ENCODE data around the gene BCL11A.

Gene BCL11A

DNA sequence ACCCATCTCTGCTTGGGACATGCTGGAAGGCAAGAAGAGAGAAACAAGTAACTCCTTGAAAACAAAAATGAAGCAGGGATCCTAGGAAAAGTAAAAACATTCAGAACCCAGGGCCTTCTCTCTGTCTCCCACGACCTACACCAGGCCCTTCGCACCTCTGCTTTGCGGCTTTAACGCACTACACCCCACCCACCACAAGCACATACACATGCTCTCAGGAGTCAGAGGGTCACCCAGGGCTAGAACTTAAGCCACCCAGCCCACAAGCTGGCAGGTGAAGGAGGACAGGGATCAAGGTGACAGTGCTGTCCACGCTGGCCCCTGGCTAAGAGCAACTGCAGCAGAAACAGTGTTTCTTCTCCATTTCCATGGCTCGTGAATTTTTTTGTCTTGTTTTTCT, 72.2 kb downstream of the BCL11A start:
- H3K27me3 ChIP-seq (replicated peaks; ENCODE audit: control insufficient read depth, insufficient read depth, low read length, poor library complexity, severe bottlenecking) = no peaks in the 10 kb centered on the region
- H3K27ac ChIP-seq (ENCODE audit: insufficient read depth, low read length, poor library complexity, severe bottlenecking) = no peak overlapping the region
- no peaks in the 10 kb centered on the region for H3K36me3 ChIP-seq (ENCODE audit: control insufficient read depth, insufficient read depth, low read length)
- H3K4me1 ChIP-seq (ENCODE audit: control insufficient read depth, insufficient read depth, low read length, poor library complexity, severe bottlenecking) = no peaks in the 10 kb centered on the region
- no peaks in the 10 kb centered on the region for H3K9me3 ChIP-seq (ENCODE audit: control insufficient read depth, low read length)
- no peak overlapping the region for H3K4me3 ChIP-seq (ENCODE audit: insufficient read depth, low read depth, low read length, poor library complexity, severe bottlenecking)
- DNase-seq = no peak

DNA sequence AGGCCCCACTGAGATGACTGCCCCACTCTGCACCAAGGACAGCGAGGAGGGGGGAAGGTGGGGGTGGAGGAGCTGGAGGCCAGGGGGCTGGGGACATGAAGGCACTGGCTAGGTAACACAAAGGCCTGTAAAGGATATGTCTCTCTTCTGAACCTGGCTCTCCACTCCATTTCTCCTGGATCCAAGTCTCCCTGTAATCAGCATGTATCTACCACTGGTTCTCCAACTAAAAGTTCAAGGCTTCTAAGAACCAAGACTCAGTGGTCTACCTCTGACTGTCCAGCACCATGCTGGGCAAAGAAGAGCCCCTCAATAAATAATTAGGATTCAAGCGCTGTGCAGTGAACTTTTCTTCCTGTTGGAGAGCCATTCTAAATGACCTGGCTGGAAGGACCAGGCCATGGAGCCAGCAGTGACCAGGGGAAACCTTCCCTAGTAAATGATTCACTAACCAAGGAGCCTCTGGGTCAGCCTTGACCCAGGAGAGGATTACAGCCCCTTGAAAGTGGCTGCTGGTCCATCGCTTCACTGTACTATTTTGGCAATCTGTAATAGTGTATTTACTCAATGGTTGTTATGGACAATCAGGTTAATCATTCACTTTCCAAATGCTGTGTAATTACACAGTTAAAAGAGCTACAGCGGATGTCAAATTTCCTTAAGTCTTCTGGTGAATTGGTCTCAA, 73.2 kb downstream of the BCL11A start:
- Histone ChIP-seq H3K4me3 (ENCODE audit: insufficient read depth, low read depth, low read length, poor library complexity, severe bottlenecking) (no peak overlapping the region), H3K36me3 (ENCODE audit: control insufficient read depth, insufficient read depth, low read length) (no peaks in the 10 kb centered on the region), H3K27ac (ENCODE audit: insufficient read depth, low read length, poor library complexity, severe bottlenecking) (no peak overlapping the region), H3K9me3 (ENCODE audit: control insufficient read depth, low read length) (no peaks in the 10 kb centered on the region), H3K27me3 (replicated peaks; ENCODE audit: control insufficient read depth, insufficient read depth, low read length, poor library complexity, severe bottlenecking) (no peaks in the 10 kb centered on the region), H3K4me1 (ENCODE audit: control insufficient read depth, insufficient read depth, low read length, poor library complexity, severe bottlenecking) (no peaks in the 10 kb centered on the region)
- DNase-seq = no peak

DNA sequence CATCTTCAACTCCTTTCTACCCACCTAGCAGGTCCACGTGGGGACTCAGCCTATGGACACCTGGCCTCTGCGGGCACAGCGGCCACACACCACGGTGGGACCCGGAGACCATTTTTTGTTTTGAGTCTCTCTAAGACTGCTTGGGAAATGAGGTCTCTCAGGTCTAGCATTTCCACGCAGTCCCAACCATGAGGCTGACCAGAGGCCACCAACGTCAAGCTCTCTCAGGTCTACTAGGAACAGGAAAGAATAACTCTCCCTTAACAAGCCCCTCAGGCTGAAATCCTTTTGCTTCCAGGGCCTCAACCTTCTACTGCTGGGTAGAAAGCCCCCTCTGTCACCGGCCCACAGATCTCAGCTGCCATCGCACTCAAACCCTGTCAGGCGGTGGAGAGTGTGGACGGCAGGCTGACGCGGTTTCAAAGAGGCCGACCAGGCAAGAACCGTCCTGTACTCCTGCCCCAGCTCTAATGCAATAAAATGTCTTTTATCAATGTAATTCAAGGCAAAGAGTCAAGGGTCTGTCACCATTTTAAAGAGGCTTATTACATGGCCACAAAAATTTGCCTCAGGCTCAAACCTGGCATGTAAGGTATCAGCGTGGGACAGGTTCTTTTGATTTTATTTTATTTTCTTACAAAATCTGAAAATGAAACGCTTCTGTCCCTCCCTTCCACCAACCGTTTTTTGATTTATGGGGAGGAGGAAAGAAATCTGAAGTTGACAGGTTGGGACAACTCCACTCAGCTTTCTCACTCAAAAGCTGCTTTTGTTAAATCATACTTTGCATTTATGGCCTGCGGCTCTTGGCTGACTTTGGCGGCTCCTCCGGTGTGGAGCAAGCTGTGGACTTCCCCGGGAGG, 74.0 kb downstream of the BCL11A start:
- H3K4me3 ChIP-seq (ENCODE audit: insufficient read depth, low read depth, low read length, poor library complexity, severe bottlenecking) = no peak overlapping the region

DNA sequence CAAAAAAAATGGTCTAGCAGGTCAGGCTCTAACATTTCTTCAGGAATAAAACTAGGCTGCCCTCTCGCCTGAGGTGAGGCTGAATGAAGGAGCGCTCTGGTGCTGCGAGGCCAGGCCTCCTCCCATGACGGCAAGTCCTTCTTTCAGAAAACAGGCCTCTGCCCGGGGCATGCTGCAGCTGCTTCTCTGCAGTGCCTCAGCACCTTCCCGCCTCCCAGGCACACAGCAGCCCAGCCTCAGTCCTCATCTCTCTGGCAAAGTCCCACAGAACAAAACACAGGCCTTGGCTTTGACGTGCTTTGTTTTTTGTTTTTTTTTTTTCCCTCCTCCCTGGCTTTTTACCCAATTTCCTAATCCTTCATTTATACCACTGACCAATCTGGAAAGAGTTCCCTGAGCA, 74.8 kb downstream of the BCL11A start:
- Histone ChIP-seq H3K36me3 (ENCODE audit: control insufficient read depth, insufficient read depth, low read length) (no peaks in the 10 kb centered on the region), H3K4me1 (ENCODE audit: control insufficient read depth, insufficient read depth, low read length, poor library complexity, severe bottlenecking) (no peaks in the 10 kb centered on the region), H3K27me3 (replicated peaks; ENCODE audit: control insufficient read depth, insufficient read depth, low read length, poor library complexity, severe bottlenecking) (no peaks in the 10 kb centered on the region), H3K9me3 (ENCODE audit: control insufficient read depth, low read length) (no peaks in the 10 kb centered on the region), H3K4me3 (ENCODE audit: insufficient read depth, low read depth, low read length, poor library complexity, severe bottlenecking) (no peak overlapping the region), H3K27ac (ENCODE audit: insufficient read depth, low read length, poor library complexity, severe bottlenecking) (no peak overlapping the region)
- no peak for DNase-seq

More for the DNA sequence above, 74.0 kb downstream of the BCL11A start:
- Histone ChIP-seq H3K36me3 (ENCODE audit: control insufficient read depth, insufficient read depth, low read length) (no peaks in the 10 kb centered on the region), H3K9me3 (ENCODE audit: control insufficient read depth, low read length) (no peaks in the 10 kb centered on the region), H3K27ac (ENCODE audit: insufficient read depth, low read length, poor library complexity, severe bottlenecking) (no peak overlapping the region), H3K4me1 (ENCODE audit: control insufficient read depth, insufficient read depth, low read length, poor library complexity, severe bottlenecking) (no peaks in the 10 kb centered on the region), H3K27me3 (replicated peaks; ENCODE audit: control insufficient read depth, insufficient read depth, low read length, poor library complexity, severe bottlenecking) (no peaks in the 10 kb centered on the region)
- DNase-seq = no peak

DNA sequence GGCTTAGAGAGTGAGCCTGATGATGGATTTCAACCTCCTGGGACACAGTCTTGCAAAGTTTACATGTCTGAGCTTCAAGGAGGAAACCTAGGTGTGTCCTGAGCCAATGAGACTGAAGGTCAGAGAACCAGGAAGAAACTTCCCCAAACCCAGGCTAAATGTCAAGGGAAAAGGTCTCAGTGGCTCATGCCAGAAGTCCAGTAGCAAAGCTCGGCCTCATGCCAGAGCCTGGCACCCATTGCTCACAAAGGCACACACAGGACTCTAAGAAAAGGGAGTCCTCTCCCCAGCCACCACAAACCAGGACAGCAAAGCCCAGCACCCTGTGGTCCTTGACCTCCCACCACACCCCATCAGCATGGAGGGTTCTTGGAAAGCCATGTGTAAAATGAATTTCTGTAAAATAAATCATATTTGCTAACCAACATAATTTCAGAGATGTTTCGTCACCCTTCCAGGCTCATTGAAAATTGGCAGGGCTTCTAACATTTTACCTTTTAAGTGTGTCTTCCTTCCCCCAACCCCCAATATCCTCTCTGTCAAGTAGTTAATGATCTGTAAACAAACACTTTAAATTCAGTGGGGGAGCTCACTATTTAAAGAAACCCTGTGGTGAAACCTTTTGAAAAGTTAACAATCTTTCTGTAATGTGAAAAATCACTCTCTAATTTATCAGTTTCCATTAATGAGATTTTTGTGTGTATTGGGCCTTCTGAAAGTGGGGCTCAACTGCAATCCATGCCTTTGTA, 77.1 kb downstream of the BCL11A start:
- Histone ChIP-seq H3K27ac (ENCODE audit: insufficient read depth, low read length, poor library complexity, severe bottlenecking) (no peak overlapping the region), H3K36me3 (ENCODE audit: control insufficient read depth, insufficient read depth, low read length) (no peaks in the 10 kb centered on the region), H3K4me3 (ENCODE audit: insufficient read depth, low read depth, low read length, poor library complexity, severe bottlenecking) (no peak overlapping the region), H3K27me3 (replicated peaks; ENCODE audit: control insufficient read depth, insufficient read depth, low read length, poor library complexity, severe bottlenecking) (no peaks in the 10 kb centered on the region), H3K4me1 (ENCODE audit: control insufficient read depth, insufficient read depth, low read length, poor library complexity, severe bottlenecking) (no peaks in the 10 kb centered on the region), H3K9me3 (ENCODE audit: control insufficient read depth, low read length) (no peaks in the 10 kb centered on the region)
- DNase-seq = no peak

DNA sequence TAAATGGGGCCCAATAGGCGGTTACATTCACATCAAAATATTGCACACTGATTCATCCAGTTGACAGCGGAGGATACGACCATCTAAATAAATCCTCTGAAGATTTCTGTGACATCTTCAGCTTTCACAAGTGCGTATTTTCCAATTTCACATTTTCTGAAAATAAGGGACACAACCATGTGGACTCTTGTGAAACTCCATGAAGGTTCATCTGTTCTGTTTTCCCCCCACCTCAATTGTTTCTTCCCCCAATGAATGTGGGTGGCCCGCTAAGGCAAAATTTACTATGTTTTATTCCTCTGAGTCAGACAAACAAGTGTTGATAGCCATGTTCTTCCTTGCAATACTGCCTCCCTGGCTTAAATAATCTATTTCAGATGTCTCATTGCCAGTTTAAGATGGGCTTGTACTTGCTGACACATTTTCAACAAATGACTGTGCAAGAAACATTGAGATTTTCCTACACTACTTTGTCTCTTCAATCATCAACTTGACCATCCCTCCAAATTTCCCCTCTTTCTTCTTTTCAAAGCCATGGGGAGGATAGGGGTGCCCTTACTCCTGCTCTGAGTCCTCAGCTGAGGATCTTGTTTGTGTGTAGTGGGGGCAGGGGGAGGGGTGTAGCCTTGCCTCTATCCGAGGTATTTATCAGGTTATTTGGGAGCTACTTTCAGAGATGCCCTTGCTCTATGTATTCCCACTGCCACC, 78.2 kb downstream of the BCL11A start:
- H3K9me3 ChIP-seq (ENCODE audit: control insufficient read depth, low read length) = no peaks in the 10 kb centered on the region
- no peak overlapping the region for H3K27ac ChIP-seq (ENCODE audit: insufficient read depth, low read length, poor library complexity, severe bottlenecking)
- no peaks in the 10 kb centered on the region for H3K4me1 ChIP-seq (ENCODE audit: control insufficient read depth, insufficient read depth, low read length, poor library complexity, severe bottlenecking)
- H3K27me3 ChIP-seq (replicated peaks; ENCODE audit: control insufficient read depth, insufficient read depth, low read length, poor library complexity, severe bottlenecking) = no peaks in the 10 kb centered on the region
- H3K36me3 ChIP-seq (ENCODE audit: control insufficient read depth, insufficient read depth, low read length) = no peaks in the 10 kb centered on the region
- H3K4me3 ChIP-seq (ENCODE audit: insufficient read depth, low read depth, low read length, poor library complexity, severe bottlenecking) = no peak overlapping the region
- DNase-seq = no peak

DNA sequence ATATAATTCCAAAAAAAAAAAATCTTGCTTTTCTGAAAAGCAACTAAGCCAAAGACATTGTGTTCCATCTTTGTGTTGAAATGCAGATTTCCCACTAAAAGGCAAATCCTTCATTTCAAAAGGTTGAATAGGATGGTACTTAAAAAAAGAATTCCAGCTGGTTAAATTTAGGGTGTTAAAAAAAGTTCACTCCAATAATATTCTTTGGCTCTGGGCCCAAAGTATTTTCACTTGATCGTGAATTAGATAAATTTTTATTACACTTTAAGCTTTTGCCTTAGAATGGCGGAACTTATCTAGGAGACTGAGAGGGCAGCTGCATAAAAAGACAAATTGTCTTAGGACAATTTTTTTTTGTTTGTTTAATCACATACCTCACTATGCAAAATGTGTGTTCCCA, 79.2 kb downstream of the BCL11A start:
- Histone ChIP-seq H3K9me3 (ENCODE audit: control insufficient read depth, low read length) (no peaks in the 10 kb centered on the region), H3K27ac (ENCODE audit: insufficient read depth, low read length, poor library complexity, severe bottlenecking) (no peak overlapping the region), H3K4me1 (ENCODE audit: control insufficient read depth, insufficient read depth, low read length, poor library complexity, severe bottlenecking) (no peaks in the 10 kb centered on the region), H3K36me3 (ENCODE audit: control insufficient read depth, insufficient read depth, low read length) (no peaks in the 10 kb centered on the region), H3K27me3 (replicated peaks; ENCODE audit: control insufficient read depth, insufficient read depth, low read length, poor library complexity, severe bottlenecking) (no peaks in the 10 kb centered on the region), H3K4me3 (ENCODE audit: insufficient read depth, low read depth, low read length, poor library complexity, severe bottlenecking) (no peak overlapping the region)
- no peak for DNase-seq

DNA sequence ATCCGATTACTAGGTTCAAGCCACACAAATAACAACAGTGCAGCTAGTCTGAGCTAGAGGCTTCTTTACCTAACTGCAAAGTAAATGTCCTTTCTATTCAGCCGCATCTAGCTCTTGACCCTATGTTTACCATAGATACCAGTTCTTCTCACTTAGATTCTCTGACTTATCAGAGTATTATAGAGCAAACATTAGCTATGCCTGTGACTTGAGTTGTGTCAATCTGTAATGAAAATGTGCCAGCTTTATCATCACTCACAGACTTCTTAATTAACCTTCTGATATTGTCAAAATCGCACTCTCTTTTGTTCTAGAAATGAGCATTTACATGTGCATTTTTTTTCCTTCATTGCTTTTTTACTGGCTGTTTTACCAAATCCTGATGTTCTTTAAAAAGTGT, 79.9 kb downstream of the BCL11A start:
- no peak overlapping the region for H3K27ac ChIP-seq (ENCODE audit: insufficient read depth, low read length, poor library complexity, severe bottlenecking)
- no peak for DNase-seq
- no peak overlapping the region for H3K4me3 ChIP-seq (ENCODE audit: insufficient read depth, low read depth, low read length, poor library complexity, severe bottlenecking)
- H3K27me3 ChIP-seq (replicated peaks; ENCODE audit: control insufficient read depth, insufficient read depth, low read length, poor library complexity, severe bottlenecking) = no peaks in the 10 kb centered on the region
- no peaks in the 10 kb centered on the region for H3K4me1 ChIP-seq (ENCODE audit: control insufficient read depth, insufficient read depth, low read length, poor library complexity, severe bottlenecking)
- no peaks in the 10 kb centered on the region for H3K9me3 ChIP-seq (ENCODE audit: control insufficient read depth, low read length)
- no peaks in the 10 kb centered on the region for H3K36me3 ChIP-seq (ENCODE audit: control insufficient read depth, insufficient read depth, low read length)

DNA sequence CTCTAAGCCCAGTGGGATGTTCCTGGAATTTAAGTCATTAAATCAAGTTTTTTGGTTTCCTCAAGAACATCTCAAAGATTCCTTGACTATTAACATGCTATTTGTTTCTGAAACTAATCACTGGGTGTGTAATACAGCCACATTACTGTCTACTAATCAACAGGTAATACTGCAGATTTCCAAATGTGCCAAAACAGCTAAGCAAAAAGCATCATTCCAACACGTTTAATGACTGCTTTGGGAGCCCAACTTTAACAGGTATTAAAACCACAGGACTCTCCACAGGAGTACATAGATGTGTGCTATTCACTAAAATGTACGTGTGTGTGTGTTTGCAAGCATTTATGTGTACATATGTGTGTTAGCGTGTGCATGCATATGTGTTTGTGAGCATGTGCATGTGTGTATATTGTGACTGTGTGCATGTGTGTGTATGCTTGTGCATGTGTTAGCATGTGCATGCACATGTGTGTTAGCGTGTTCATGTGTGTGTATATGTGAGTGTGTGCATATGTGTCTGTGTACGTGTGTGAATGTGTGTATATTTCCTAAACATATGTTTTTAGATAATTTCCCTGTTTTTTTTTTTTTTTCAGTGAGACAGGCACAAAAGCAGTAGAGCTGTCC, 80.7 kb downstream of the BCL11A start:
- Histone ChIP-seq H3K27me3 (replicated peaks; ENCODE audit: control insufficient read depth, insufficient read depth, low read length, poor library complexity, severe bottlenecking) (no peaks in the 10 kb centered on the region), H3K4me3 (ENCODE audit: insufficient read depth, low read depth, low read length, poor library complexity, severe bottlenecking) (no peak overlapping the region), H3K36me3 (ENCODE audit: control insufficient read depth, insufficient read depth, low read length) (no peaks in the 10 kb centered on the region), H3K9me3 (ENCODE audit: control insufficient read depth, low read length) (no peaks in the 10 kb centered on the region), H3K4me1 (ENCODE audit: control insufficient read depth, insufficient read depth, low read length, poor library complexity, severe bottlenecking) (no peaks in the 10 kb centered on the region), H3K27ac (ENCODE audit: insufficient read depth, low read length, poor library complexity, severe bottlenecking) (no peak overlapping the region)
- DNase-seq = no peak
